OCI-LY3 (cell line): ENCODE results near the gene ROBO1.

Experiments
- EZH2phosphoT487 ChIP-seq: fragments of 200-600 bp; shearing (Covaris generic); IDR thresholded peaks from 2 replicates; pipeline ENCODE4 v1.6.1; 2018; ENCODE audit warnings: antibody characterized with exemption, mixed run types, low read depth
- TF ChIP-seq, protein P1 (sequence below): fragments of 200-600, 300-600 bp; sonication (generic); IDR thresholded peaks from 2 replicates; pipeline ENCODE4 v1.5.1; 2014; ENCODE audit warnings: antibody characterized with exemption, low read length, low read depth

DNA sequence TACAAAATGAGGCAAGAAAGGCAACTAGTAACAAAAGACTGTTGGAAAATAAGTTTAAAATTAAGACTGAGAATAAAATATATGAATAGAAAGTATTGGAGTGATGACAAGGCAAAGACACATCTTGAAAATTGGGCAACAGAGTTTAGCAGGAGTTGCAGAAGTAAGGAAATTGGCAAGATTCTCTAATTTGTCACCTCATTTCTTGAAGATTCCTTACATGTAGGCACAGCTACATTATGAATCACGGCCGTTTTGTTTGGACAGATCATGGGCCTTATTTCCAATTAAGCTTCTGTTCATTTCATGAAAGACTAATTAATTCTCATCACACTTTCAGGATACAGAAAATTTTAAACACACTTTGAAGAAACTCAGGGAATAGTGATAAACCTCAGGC, 170.1 kb downstream of the ROBO1 start:
- TF ChIP-seq, protein P1, sequence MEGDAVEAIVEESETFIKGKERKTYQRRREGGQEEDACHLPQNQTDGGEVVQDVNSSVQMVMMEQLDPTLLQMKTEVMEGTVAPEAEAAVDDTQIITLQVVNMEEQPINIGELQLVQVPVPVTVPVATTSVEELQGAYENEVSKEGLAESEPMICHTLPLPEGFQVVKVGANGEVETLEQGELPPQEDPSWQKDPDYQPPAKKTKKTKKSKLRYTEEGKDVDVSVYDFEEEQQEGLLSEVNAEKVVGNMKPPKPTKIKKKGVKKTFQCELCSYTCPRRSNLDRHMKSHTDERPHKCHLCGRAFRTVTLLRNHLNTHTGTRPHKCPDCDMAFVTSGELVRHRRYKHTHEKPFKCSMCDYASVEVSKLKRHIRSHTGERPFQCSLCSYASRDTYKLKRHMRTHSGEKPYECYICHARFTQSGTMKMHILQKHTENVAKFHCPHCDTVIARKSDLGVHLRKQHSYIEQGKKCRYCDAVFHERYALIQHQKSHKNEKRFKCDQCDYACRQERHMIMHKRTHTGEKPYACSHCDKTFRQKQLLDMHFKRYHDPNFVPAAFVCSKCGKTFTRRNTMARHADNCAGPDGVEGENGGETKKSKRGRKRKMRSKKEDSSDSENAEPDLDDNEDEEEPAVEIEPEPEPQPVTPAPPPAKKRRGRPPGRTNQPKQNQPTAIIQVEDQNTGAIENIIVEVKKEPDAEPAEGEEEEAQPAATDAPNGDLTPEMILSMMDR: no peak
- no peak for TF ChIP-seq EZH2phosphoT487
